Measurements from ENCODE around the gene ZSCAN10. TPM values are rescaled to one million over a fixed set of nuclear protein-coding genes. Genes with fewer than 3 reads are reported as not detected.

ZSCAN10 gene
- total RNA-seq, 3 donors from 2014 or later (not counting 1 experiment from before 2014, with no cell fraction given): 0.65 to 0.96 (median 0.77) TPM

- peak in 1 of 2 donors; percentile 33 for DNase-seq
- peaks cover 41 to 73% of the 10 kb centered on the region in 2 donors for H3K4me1 Mint-ChIP-seq
These were observed 32.7 kb downstream of the ZSCAN10 start for GRCh38 chr16:3066440-3066748.

GRCh38 chr16:3065742-3066439 is 33.2 kb downstream of the ZSCAN10 start:
- H3K4me1 ChIP-seq (ENCODE audit: control insufficient read depth, insufficient read depth, low read length): peaks cover 68% of the 10 kb centered on the region
- H3K36me3 Mint-ChIP-seq: no peaks in the 10 kb centered on the region

More at GRCh38 chr16:3066440-3066748, 32.7 kb downstream of the ZSCAN10 start:
- peak overlapping the region; percentile 90 for H3K27ac ChIP-seq (ENCODE audit: low read length)
- ATAC-seq: no peak
- H3K9me3 ChIP-seq (ENCODE audit: control insufficient read depth, insufficient read depth, low read length): no peaks in the 10 kb centered on the region
- peak overlapping the region; percentile 55 for H3K4me3 ChIP-seq (ENCODE audit: low read length)
- no peak for TF ChIP-seq CTCF (IDR thresholded peaks at IDR 0.05)
- H3K27me3 ChIP-seq (ENCODE audit: control insufficient read depth, insufficient read depth, low read length): no peaks in the 10 kb centered on the region
- no peaks in the 10 kb centered on the region for H3K36me3 Mint-ChIP-seq
- no peaks in the 10 kb centered on the region for H3K9me3 Mint-ChIP-seq
- H3K36me3 ChIP-seq (ENCODE audit: control insufficient read depth, insufficient read depth, low read length): peaks cover 13% of the 10 kb centered on the region
- H3K27ac Mint-ChIP-seq: peak overlapping the region; percentile 92 to 95
- peak overlapping the region; percentile 96 for H3K4me3 Mint-ChIP-seq
- peaks cover 73% of the 10 kb centered on the region for H3K4me1 ChIP-seq (ENCODE audit: control insufficient read depth, insufficient read depth, low read length)
- no peaks in the 10 kb centered on the region for H3K27me3 Mint-ChIP-seq (ENCODE audit: low read depth in 2 of 2)
- intact Hi-C loops (cut with micrococcal nuclease): no loop called here
- whole genome bisulfite sequencing (ENCODE audit: insufficient coverage): 74% methylated on average over 7 of the region's 7 CpGs

GRCh38 chr16:3065069-3065741 is 33.9 kb downstream of the ZSCAN10 start, which contains the start of gene IL32:
Gene IL32 (plus strand): TSS chr16:3065640. CDS start chr16:3065812, 172 bp downstream.
- DNase-seq (peak; percentile 34 to 89), ATAC-seq (peak; percentile 58 to 66 (median 65))
- peak within 1 kb of the TSS; percentile 96 for H3K4me3 Mint-ChIP-seq
- H3K27ac Mint-ChIP-seq: peak within 1 kb of the TSS; percentile 92 to 95
- whole genome bisulfite sequencing (ENCODE audit: insufficient coverage): 59% methylated on average over 12 of the region's 13 CpGs
- no peaks in the 10 kb centered on the region for H3K9me3 ChIP-seq (ENCODE audit: control insufficient read depth, insufficient read depth, low read length)
- intact Hi-C loops (cut with micrococcal nuclease): no loop called here
- peaks cover 66% of the 10 kb centered on the region for H3K4me1 ChIP-seq (ENCODE audit: control insufficient read depth, insufficient read depth, low read length)
- no peaks in the 10 kb centered on the region for H3K27me3 Mint-ChIP-seq (ENCODE audit: low read depth in 2 of 2)
- H3K36me3 ChIP-seq (ENCODE audit: control insufficient read depth, insufficient read depth, low read length): peaks cover 13% of the 10 kb centered on the region
- H3K4me1 Mint-ChIP-seq: peaks cover 30 to 65% of the 10 kb centered on the region in 2 donors
- H3K4me3 ChIP-seq (ENCODE audit: low read length): peak within 1 kb of the TSS; percentile 55
- TF ChIP-seq CTCF (IDR thresholded peaks at IDR 0.05): no peak
- no peaks in the 10 kb centered on the region for H3K36me3 Mint-ChIP-seq
- H3K27me3 ChIP-seq (ENCODE audit: control insufficient read depth, insufficient read depth, low read length): no peaks in the 10 kb centered on the region
- peak within 1 kb of the TSS; percentile 90 for H3K27ac ChIP-seq (ENCODE audit: low read length)
- H3K9me3 Mint-ChIP-seq: no peaks in the 10 kb centered on the region

More at GRCh38 chr16:3065742-3066439, 33.2 kb downstream of the ZSCAN10 start:
- H3K9me3 Mint-ChIP-seq: no peaks in the 10 kb centered on the region
- Histone ChIP-seq H3K27me3 (ENCODE audit: control insufficient read depth, insufficient read depth, low read length) (no peaks in the 10 kb centered on the region), H3K9me3 (ENCODE audit: control insufficient read depth, insufficient read depth, low read length) (no peaks in the 10 kb centered on the region), H3K27ac (ENCODE audit: low read length) (peak overlapping the region; percentile 90), H3K36me3 (ENCODE audit: control insufficient read depth, insufficient read depth, low read length) (peaks cover 13% of the 10 kb centered on the region), H3K4me3 (ENCODE audit: low read length) (peak overlapping the region; percentile 55)
- WGBS (ENCODE audit: insufficient coverage): 72% methylated on average over 26 of the region's 26 CpGs
- intact Hi-C loops (cut with micrococcal nuclease): no loop called here
- no peaks in the 10 kb centered on the region for H3K27me3 Mint-ChIP-seq (ENCODE audit: low read depth in 2 of 2)
- DNase-seq (no peak), ATAC-seq (peak in 2 of 3 donors; percentile 10 to 19)
- H3K4me1 Mint-ChIP-seq: peaks cover 36 to 68% of the 10 kb centered on the region in 2 donors
- H3K27ac Mint-ChIP-seq: peak overlapping the region; percentile 92 to 95
- TF ChIP-seq CTCF (IDR thresholded peaks at IDR 0.05): no peak
- peak overlapping the region; percentile 96 for H3K4me3 Mint-ChIP-seq

Measured in natural killer cell (primary cell).